Frontal cortex (tissue), 4 donors: ENCODE measurements around the gene PDCD7. TPM values are rescaled to one million over a fixed set of nuclear protein-coding genes. Genes with fewer than 3 reads are reported as not detected.
"Not testable (repeated sequence)": the region's sequence is repeated elsewhere in the genome, so short reads cannot be mapped to it uniquely, and the experiment has no call there.

Experiments
- DNase-seq, 2 donors: peaks; one replicate each; pipeline ENCODE4 v3.0.0; 2012; ENCODE audit warnings: low spot score in 2 of 2
- FAIRE-seq: peaks from 2 replicates; lab custom pipeline; 2012; peaks lifted over from hg19 to GRCh38; lab: Jason Lieb, UNC
- total RNA-seq: library from RNA; depleted of rRNA; stranded (reverse); fragments of >200 nt; gene quantifications from one replicate; pipeline ENCODE4 v1.2.3, GENCODE V29; 2014
- donor health status: control.
- donor health status: control.
- donor health status: control.

PDCD7 gene
- total RNA-seq, 1 donor from 2014 or later: 13.9 TPM

DNA sequence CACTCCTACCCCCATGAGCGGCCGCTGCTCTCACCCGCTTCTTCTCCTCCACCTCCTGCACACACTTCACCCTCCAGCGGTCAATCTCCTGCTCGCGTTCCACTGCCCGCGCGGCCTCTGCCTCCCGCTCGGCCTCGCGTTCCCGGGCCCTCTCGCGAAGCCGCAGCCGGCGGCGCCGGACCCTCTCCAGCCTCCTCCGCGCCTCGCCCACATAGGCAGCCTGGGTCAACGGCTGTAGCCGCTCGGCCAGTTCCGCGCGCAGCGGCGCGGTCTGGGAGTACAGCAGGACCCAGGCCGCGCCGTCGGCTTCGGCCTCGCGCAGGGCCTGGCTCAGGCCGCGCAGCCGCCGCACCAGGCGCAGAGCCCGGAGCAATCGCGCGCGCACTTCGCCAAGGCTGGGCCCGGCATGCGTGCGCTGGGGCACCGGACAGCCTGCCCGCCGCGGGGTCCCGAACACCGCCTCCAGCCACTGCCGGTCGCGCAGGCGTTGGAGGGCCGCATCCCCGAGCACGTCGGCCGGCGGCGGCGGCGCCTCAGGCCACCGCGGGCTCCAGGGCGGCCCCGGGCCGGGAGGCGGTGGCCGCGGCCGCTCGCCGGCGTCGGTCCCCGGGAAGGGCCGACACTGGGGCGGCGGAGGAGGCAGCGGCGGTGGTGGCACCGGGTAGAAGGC lies 595 bp downstream of the PDCD7 start:
- DNase-seq (peak in 1 of 2 donors; percentile 57), FAIRE-seq (no peak)

DNA sequence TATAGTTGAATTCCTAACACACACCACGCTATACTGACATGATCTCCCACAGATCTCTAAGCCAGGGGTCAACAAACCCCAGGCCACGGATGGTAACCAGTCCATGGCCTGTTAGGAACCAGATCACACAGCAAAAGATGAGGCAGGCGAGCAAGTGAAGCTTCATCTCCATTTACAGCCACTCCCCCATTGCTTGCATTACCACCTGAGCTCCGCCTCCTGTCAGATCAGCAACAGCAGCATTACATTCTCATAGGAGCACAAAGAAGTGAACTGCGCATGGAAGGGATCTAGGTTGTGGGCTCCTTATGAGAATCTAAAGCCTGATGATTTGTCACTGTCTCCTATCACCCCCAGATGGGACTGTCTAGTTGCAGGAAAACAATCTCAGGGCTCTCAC lies 2.7 kb downstream of the PDCD7 start:
- FAIRE-seq (no peak), DNase-seq (no peak)

DNA sequence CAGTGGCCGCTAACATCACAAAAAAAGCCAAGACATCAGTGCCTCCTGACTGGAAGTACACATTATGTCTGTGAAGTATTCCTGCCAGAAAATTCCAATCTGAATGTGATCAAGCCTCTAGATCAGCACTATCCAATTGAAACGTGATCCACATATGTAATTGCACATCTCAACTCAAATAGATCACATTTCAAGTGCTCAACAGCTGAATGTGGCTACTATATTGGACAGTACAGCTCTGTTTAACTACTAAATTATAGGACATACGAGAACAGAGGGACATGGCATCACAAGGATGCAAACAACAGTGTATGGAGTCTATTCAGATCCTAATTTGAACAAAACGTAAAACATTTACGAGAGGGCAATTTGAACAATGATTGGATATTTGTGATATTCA lies 18.1 kb downstream of the PDCD7 start:
- DNase-seq (no peak), FAIRE-seq (no peak)

DNA sequence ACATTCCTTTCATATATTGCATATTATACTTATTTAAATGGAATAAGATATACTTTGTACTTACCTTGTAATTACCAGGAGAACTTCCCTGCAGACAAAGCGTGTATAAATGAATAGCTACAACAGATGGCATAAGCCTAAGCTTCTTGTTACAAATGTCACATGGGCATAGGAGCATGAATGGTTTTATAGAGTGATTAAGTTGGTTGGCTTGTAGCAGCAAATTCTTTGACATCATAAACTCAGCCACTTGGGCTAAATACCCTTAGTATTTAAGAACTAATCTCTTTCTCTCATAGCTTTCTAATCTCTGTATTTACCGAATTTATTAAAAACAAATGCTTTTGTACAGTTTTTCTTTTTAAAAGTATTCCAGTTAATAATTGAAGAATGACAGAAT lies 18.5 kb downstream of the PDCD7 start, which contains the start of gene UBAP1L:
TSS of gene UBAP1L (minus strand) at position 115 of the 400 bp plus-strand sequence. CDS start 8,985 bp downstream, outside the sequence.
- no peak for DNase-seq
- FAIRE-seq: no peak

DNA sequence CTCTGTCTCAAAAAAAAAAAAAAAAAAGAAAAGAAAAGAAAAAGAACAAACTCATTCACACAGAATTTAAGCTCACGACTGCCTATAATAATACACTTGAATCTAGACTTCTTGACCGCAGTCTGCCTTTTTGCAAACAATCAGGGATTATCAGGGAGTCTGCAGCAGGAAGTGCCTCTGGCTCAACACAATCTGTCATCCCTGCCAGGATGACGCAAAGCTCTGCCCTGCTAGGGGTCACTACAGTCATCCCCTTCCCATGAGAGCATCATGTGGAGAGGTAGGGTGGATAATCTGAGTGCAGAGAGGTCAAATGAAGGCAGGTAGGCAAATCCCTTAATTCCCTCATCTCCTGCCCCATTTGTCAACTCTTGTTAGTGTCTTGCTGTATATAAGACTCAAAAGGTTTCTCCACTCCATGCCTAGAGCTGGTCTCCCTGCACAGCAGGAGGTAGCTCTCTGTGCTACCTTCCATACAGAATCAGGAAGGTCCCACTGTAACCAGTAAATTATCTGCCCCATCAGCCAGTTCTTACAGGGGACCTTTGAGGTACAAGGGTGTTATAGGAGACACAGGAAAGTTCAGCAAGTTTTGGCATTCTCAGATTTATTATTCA lies 22.8 kb downstream of the PDCD7 start:
- DNase-seq (no peak), FAIRE-seq (no peak)

DNA sequence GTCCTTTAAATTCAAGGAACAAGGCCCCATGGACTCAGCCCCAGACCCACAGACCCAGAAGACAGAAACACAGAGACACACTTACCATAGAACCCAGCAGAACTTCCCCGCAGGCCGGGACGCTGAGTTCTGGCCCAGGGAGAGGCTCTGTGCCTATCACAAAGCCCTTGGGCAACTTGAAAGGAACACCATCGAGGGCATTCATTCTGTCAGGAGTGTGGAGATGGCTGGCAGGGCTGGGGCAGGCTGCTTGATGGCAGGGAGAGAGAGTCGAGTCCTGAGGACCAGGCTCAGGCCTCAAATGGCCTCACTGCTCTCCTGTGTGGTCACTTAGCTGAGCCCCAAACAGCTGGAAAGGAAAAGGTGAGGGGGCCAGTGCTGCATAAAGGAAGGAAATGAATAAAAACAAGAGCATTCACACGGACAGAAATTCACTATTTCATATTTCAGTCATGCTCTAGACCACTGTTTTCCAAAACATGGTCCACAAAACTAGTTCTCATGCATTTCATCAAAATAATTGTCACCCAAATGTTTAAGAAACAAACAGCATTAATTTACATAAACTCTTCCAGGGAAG lies 27.5 kb downstream of the PDCD7 start:
- no peak for DNase-seq
- no peak for FAIRE-seq

DNA sequence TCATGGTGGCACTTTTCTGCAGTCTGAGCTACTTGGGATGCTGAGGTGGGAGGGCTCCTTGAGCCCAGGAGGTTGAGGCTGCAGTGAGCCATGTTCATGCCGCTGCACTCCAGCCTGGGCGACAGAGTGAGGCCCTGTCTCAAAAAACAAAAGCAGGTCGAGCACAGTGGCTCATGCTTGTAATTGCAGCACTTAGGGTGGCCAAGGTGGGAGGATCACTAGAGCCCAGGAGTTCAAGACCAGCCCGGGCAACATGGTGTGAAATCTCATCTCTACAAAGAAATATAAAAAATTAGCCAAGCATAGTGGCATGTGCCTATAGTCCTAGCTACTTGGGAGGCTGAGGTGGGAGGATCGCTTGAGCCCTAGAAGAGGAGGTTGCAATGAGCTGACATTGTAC lies 28.6 kb downstream of the PDCD7 start:
- DNase-seq (no peak), FAIRE-seq (no peak)

DNA sequence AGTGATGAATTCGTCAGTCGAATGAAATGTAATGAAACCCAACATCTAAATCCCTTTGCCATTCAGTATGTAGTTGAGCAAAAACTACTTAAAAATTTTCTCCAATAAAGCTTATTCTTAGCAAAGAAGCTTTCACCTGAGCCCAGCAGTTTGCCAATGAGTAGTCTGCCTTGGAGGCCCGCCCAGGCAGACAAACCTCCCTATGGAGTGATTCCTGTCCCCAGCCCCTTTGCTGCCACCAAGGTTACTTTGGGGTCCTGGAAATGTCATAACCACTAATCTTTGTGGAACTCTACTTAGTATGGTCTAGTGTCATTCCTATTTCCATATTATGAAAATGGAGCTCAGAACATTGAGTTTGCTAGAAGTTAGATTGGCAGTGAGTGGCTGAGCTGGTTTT lies 30.7 kb downstream of the PDCD7 start:
- DNase-seq (no peak), FAIRE-seq (no peak)

DNA sequence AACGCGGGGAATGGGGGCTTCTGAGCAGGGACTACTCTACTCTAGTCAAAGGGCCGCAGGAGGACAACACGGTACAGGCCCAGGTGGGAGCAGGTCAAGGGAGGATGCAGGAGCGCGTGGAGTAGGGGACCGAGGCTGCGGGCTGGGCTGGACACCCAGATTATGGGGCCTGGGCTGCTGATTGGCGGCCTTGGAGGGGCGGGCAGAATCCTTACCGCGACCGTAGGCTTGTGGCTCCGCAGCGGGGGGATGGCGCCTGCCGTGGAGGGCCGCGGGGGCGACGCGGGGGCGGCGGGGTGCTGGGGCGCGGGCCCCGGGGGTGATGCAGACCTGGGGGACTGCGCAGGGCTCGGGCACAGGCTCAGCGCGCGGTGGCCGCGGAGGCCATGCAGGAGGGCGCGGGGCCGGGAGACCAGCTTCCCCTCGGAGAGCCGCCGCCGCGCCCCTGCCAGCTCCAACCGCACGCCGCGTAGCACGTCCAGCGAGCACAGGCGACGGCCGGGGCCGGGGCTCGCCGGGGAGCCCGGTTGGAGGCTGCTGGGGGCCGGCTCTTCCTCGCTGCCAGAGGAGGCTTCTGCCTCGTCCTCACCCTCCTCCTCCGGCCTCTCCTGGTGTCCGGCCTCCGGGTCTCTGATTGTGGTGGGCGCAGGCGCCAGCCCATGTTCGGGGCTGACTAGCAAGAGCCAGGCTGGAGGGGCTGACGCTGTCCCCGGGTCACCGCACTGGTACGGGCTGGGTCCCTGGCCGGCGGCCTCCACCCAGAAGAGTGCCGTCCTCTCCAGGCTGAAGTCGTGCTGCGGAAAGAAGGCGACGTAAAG lies 31.5 kb downstream of the PDCD7 start:
- no peak for FAIRE-seq

DNA sequence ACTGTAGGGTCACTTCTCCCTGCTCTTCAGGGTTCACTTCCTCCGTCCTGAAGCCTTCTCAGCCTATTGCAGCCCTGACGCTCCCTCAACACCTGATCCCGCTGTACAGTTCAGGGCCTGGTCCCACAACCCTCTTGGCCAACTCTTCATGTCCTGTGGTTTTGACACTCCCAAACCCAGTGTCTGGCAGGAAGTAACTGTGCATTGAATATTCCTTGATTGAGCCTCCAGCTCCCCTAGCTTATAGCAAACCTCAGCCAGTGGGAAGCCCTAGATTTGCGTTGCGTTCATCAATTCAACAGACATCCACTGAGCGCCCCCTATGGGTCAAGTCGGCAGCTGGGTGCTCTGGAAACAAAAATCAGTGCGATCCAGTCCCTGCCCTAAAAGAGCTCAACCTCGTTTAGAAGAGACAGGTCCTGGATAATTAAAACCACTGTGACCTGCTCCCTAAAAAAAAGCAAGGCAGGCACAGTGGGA lies 32.2 kb downstream of the PDCD7 start:
- peak; percentile 70 to 71 for DNase-seq
- no peak for FAIRE-seq

More for the DNA sequence above, 31.5 kb downstream of the PDCD7 start:
- DNase-seq: no peak

DNA sequence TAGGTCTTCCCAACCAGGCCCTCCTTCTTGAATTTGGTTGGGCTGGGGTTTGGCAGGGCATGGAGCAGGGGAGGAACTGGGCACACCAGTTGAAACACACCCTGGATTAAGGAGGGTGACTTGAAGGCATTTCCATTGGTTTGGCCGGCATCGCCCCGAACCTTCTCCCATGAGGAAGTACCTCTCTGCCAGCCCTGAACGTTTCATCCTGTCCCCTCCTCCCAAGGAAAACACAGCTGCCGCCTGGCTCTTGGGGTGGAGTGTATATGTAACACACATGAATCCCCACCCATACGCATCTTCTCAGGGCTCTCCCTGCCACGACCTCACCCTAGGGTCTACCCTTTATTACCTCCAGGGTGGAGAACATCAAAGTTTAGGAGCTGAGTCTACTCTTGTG lies 33.2 kb downstream of the PDCD7 start:
- DNase-seq: no peak
- FAIRE-seq: no peak

DNA sequence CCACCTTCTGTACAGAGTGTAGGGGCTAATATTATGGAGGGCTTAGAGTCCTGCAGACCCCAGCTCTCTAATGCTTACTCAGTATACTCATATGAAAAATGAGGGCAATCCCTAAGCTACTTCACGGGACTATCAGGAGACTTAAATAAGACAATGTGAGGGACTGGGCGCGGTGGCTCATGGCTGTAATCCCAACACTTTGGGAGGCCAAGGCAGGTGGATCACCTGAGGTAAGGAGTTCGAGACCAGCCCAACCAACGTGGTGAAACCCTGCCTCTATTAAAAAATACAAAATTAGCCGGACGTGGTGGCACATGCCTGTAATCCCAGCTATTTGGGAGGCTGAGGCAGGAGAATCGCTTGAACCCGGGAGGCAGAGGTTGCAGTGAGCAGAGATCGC lies 33.8 kb downstream of the PDCD7 start:
- not testable (repeated sequence) for DNase-seq, FAIRE-seq

DNA sequence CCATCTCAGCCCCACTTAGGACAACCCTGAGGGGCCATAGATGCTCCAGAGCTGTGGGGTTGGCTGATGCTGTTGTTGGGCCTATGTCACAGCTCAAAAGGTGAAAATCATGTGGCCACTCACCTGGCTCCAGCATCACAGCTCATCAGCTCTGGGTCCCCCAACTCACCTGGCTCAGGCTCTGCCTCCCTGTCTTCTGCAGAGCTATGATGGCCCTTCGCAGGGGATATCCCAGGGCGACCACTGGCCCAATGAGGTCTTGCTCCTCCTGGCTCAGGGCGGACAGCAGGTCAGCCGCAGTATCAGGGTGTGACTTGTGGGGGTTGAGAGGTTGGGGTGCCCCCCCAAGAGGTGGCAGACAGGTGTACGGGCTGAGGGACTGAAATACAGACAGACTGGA lies 34.3 kb downstream of the PDCD7 start:
- FAIRE-seq (no peak), DNase-seq (no peak)

DNA sequence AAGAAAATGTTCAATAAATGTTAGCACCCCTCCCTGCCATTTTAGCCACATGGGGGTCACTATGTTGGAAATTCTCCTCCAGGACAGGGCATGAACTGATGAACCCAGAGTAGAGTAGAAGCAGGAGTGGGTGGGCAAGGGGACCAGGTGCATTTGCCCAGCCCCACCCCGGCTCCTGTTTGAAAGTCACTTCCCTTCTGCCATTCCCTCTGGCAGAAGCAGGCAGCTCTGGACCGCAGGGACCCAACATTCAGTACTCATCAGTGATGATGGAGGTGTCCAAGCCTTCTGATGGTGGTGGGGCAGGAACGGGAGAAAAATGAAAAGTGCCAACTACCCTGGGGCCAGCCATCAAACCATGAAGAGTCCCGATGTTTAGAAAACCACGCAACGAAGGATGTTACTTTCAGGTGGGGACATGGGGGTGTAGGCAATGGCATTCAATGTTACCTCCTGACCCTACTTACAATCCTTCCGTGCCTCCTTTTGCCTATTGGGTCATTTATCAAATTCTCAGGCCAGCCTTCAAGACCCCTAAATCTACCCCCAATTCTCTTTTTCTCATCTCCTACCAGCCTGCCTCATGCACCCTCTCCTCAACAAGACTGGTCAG lies 35.9 kb downstream of the PDCD7 start:
- DNase-seq (no peak), FAIRE-seq (no peak)

DNA sequence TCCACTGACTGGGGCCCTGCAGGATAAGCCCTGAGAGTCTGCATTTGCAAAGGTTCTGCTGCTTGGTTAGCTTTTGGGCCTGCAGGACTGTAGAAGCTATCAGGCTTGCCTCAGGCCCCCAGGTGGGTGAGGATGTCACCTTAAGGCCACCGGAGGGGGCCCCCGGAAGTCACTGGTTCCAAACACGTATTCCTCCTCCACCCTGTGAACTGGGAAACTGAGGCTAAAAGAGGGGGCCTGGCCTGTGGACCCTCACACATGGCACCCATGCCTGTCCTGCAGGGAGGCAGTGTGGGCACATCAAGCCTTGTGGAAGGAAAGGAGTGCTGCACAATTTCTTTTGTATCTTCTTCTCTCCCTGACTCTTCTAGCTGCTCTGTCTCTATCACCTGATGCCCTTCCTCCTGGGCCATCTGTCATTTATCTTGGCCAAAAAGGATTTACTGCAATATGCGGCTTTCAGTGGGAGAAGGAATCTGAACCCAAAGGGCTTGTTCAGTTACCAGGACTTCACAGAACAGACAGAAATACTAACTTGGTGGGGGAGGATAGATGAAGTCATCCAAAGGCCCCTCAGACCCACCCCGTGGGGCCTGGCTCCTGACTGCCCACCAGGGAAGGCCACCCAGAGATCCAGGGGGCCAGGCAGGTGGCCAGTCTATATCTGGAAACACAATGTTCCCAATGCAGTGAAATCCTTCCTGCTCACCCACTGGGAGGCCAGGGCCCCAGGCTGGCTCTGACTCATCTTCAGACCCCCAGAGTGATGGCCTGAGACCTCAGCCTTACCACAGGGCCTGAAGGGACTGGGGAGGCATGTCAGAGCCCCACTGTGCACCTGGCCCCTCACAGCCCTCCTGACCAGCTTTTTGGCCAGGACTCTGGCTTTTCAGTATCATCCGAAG lies 36.9 kb downstream of the PDCD7 start:
- DNase-seq (no peak), FAIRE-seq (no peak)

DNA sequence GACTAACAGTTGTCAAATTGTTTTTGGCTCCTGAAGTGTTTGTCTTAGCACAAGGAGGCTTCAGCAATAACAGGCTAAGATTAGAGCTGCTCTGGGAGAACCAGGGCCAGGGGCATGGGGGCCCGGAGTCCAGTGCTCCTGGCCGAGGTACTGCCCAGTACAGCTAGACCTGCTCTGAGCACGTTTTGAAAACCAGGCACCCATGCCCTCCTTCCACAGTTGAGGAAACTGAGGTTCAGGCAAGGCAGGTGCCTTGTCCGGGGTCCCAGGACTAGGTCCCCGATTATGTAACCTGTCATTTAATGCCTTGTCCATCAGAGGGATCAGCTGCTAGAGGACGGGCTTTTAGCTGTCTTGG lies 37.9 kb downstream of the PDCD7 start:
- no peak for DNase-seq
- FAIRE-seq: no peak

DNA sequence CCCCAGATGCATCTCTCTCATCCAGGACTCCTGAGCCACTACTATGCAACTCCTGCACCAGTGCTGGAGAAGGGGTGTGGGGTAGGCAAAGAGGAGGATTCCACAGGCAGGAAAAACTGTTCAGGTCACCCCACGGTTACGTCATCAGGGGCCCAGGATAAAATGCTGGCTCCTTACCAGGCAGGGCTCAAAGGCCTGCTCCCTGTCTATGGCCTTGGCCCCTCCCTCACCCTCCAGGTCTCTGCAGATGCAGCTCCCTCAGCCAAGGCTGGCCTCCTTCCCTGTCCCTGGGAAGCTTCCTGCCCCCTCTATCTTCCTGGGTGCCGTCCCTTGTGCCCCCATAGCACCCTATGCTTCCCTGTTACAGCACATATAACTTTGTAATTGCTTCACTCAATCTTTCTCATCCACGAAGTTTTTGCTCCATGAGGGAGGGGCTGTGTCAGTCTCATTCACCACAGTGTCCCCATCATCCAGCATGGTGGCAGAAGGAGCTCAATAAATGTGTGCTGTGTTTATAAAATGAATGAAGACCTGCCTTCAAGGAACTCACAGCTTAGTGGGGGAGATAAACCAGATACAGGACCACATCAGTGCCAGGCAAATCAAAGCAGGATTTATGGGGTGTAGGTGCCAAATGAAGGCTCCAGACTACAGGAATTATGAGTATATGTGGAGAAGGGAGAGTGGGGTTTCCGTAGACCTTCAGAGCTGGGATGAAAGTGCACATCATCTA lies 38.4 kb downstream of the PDCD7 start:
- no peak for FAIRE-seq
- no peak for DNase-seq

DNA sequence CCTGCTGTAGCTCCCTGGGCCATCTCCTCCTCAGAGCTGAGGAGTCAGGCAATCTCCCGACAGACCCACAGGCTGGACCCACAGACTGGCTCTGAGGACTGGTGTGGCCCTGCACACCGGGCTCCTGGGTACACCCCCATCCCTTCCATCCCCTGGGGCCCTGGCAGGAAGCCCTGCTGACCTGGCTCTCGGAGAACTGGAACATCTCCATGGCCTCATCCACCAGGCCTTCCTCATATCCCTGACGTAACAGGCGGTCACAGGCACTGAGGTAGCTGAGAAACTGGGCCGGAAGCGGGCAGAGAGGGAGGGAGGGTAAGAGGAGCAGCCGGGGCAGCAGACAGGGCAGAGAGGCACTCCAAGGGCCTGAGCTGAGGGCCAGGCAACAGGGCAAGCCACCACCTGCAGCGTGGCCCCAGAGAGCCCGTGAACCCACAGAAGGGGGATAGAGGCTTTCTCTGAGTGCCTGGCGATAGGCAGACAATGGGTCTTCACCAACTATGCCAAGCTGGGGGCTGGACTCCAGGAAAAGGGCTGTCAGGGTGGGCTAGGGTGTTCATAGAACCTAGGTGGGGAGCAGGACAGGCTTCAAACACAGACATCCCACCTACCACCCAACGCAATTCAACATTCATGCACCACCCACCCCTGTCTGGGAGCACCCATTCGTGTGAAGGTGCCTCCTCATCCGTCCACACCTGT lies 39.2 kb downstream of the PDCD7 start:
- FAIRE-seq: no peak
- no peak for DNase-seq
